K562 (cell line): Measurements from ENCODE around the gene ZFYVE16. TPM values are rescaled to one million over a fixed set of nuclear protein-coding genes. Genes with fewer than 3 reads are reported as not detected.

ENCODE experiments used
- ATAC-seq: fragments of 200-7000 bp; cut with Tn5 transposase; 3 replicates; pipeline ENCODE4 v1.9.1; 2020; ENCODE audit warnings: moderate library complexity
- BruUV-seq: library from RNA; stranded (reverse); fragments of 400-500 nt; replicated peaks from 2 replicates; lab custom pipeline; 2021; lab: Mats Ljungman, UMichigan
- CTCF ChIA-PET: fragments of 300-600 bp; formaldehyde crosslinking; extraction: SDS; loops from one replicate; lab custom pipeline; 2021; ENCODE audit warnings: low intra/inter-chr PET ratio; lab: Yijun Ruan, JAX
- POLR2A ChIA-PET: fragments of 300-600, 350-650 bp; sonication (Branson Sonifier 250); formaldehyde crosslinking; extraction: SDS; loops from one replicate; lab custom pipeline; 2021; ENCODE audit warnings: antibody characterized with exemption, inconsistent platforms; lab: Yijun Ruan, JAX
- DNase-seq, 4 experiments: peaks; one replicate each; pipeline versions ENCODE4 v3.0.0 to v3.0.0-alpha.2; 2011 to 2018; ENCODE audit warnings: low spot score in 3 of 4, mixed read lengths in 3 of 4; ENCODE audit errors: extremely low read depth in 1 of 4
- FAIRE-seq: peaks from 2 replicates; lab custom pipeline; 2011; peaks lifted over from hg19 to GRCh38; lab: Jason Lieb, UNC
- H2AFZ ChIP-seq: 2 replicates; pipeline ENCODE4 v1.6.0; 2011; ENCODE audit warnings: low read depth, low read length, control low read depth, inconsistent platforms
- H3K27ac ChIP-seq: fragments of 200-600 bp; 3 replicates; pipeline ENCODE4 v1.8.0; 2011; ENCODE audit warnings: low read depth, mild to moderate bottlenecking, control low read depth, inconsistent platforms, low read length, moderate library complexity, mixed read lengths; ENCODE audit errors: extremely low read depth
- H3K27me3 ChIP-seq, 2 experiments: fragments of 300-600 bp in 1 of 2; 2 replicates in 1 of 2; 3 replicates in 1 of 2; pipeline versions ENCODE4 v1.6.0 to v1.8.0; 2011; ENCODE audit warnings: inconsistent platforms in 2 of 2, low read length in 2 of 2, mild to moderate bottlenecking in 1 of 2, mixed read lengths in 1 of 2, moderate library complexity in 1 of 2; ENCODE audit not compliant: control insufficient read depth in 2 of 2, insufficient read depth in 2 of 2
- H3K36me3 ChIP-seq: fragments of 300-600 bp; 3 replicates; pipeline ENCODE4 v1.8.0; 2011; ENCODE audit warnings: mild to moderate bottlenecking, low read length, inconsistent platforms; ENCODE audit not compliant: control insufficient read depth, insufficient read depth
- H3K4me1 ChIP-seq, 2 experiments: fragments of 200-600 bp in 1 of 2; replicated peaks in 1 of 2; 2 replicates in 1 of 2; 3 replicates in 1 of 2; pipeline versions ENCODE4 v1.5.1 to v1.8.0; 2011; ENCODE audit warnings: inconsistent platforms in 2 of 2, low read length in 2 of 2, mild to moderate bottlenecking in 1 of 2, mixed read lengths in 1 of 2, moderate library complexity in 1 of 2; ENCODE audit not compliant: control insufficient read depth in 2 of 2, insufficient read depth in 2 of 2
- H3K4me2 ChIP-seq: 2 replicates; pipeline ENCODE4 v1.6.1; 2011; ENCODE audit warnings: low read length, control low read depth, inconsistent platforms, mixed read lengths; ENCODE audit not compliant: insufficient read depth
- H3K4me3 ChIP-seq: fragments of 200-600 bp; sonication (generic), shearing (Covaris generic); 2 replicates; pipeline ENCODE4 v1.5.1; 2016; ENCODE audit warnings: control low read depth, inconsistent platforms
- H3K79me2 ChIP-seq: fragments of 200-600 bp; 3 replicates; pipeline ENCODE4 v1.8.0; 2011; ENCODE audit warnings: low read length, inconsistent platforms; ENCODE audit not compliant: control insufficient read depth, insufficient read depth
- H3K9ac ChIP-seq, 2 experiments: 2 replicates each; pipeline versions ENCODE4 v1.6.0 to v1.6.1; 2011; ENCODE audit warnings: low read depth in 2 of 2, low read length in 2 of 2, control low read depth in 1 of 2, inconsistent platforms in 1 of 2, mild to moderate bottlenecking in 1 of 2, mixed read lengths in 1 of 2; ENCODE audit not compliant: insufficient read depth in 1 of 2
- H3K9me1 ChIP-seq: one replicate; pipeline ENCODE4 v1.6.0; 2011; ENCODE audit warnings: inconsistent platforms, mild to moderate bottlenecking, low read length, moderate library complexity; ENCODE audit not compliant: control insufficient read depth, insufficient read depth
- H3K9me3 ChIP-seq: replicated peaks from 2 replicates; pipeline ENCODE4 v1.5.1; 2011; ENCODE audit warnings: low read depth, low read length, inconsistent platforms; ENCODE audit not compliant: control insufficient read depth, insufficient read depth
- H4K20me1 ChIP-seq: replicated peaks from 2 replicates; pipeline ENCODE4 v1.6.1; 2011; ENCODE audit warnings: low read length, inconsistent platforms, mixed read lengths; ENCODE audit not compliant: control insufficient read depth, insufficient read depth
- CREBBP ChIP-seq: IDR thresholded peaks from one replicate; pipeline ENCODE4 v1.6.1; 2012; ENCODE audit warnings: low read depth, mild to moderate bottlenecking, control low read depth, inconsistent platforms, low read length
- MTF1 ChIP-seq: fragments of 250-450 bp; sonication (Bioruptor Pico); IDR thresholded peaks from 2 replicates; pipeline ENCODE4 v1.9.0; 2021; ENCODE audit warnings: moderate library complexity, mild to moderate bottlenecking, inconsistent platforms, borderline replicate concordance
- NFIC ChIP-seq: fragments of 450-650 bp; IDR thresholded peaks from 2 replicates; pipeline ENCODE4 v1.6.1; 2017; ENCODE audit warnings: mild to moderate bottlenecking, inconsistent platforms
- RCOR1 ChIP-seq, 2 experiments: IDR thresholded peaks; 2 replicates each; pipeline ENCODE4 v1.6.1; 2012; ENCODE audit warnings: low read depth in 2 of 2, low read length in 2 of 2, borderline replicate concordance in 1 of 2, improper control_type of control experiment in 1 of 2
- ZNF766 ChIP-seq: fragments of 200-800 bp; sonication (Bioruptor generic); conservative IDR thresholded peaks from 2 replicates; pipeline ENCODE4 v1.6.1; 2016; ENCODE audit warnings: missing genetic modification characterization, missing compliant biosample characterization
- WGBS: fragments of 100-300 bp; shearing (Covaris generic); methylation state at CpG from one replicate; pipeline ENCODE4 v1.1.6; 2016; ENCODE audit warnings: low coverage, mixed read lengths; ENCODE audit not compliant: insufficient coverage; ENCODE audit errors: missing lambda C conversion rate; 5-methylcytosine and 5-hydroxymethylcytosine counted together
- in situ Hi-C: fragments of 300-500 bp; cut with MboI; formaldehyde crosslinking; loops from 4 replicates; pipeline ENCODE4 v1.15.0; 2018; ENCODE audit warnings: inconsistent platforms, mixed read lengths
- intact Hi-C: fragments of 100-400 bp; cut with micrococcal nuclease; formaldehyde crosslinking; loops from 2 replicates; pipeline ENCODE4 v1.14.2; 2022
- polyA plus RNA-seq, 8 experiments: library from polyadenylated mRNA; depleted of rRNA in 4 of 8; stranded (reverse) in 5 of 8; unstranded in 3 of 8; fragments of >200 nt; fragmentation: Nextera tagmentation in 2 of 8; fragmentation: Illumina TruSeq in 1 of 8; extraction: Ambion mirVana in 2 of 8; extraction: Trizol in 1 of 8; gene quantifications; 2 replicates each; pipeline versions ENCODE4 v1.2.1 to v1.2.3, GENCODE V29; 2011 to 2014; ENCODE audit warnings: inconsistent platforms in 1 of 8, missing spikeins in 1 of 8
- total RNA-seq, 7 experiments: library from RNA; depleted of rRNA in 6 of 7; stranded (reverse); fragments of >200 nt in 6 of 7; fragmentation: Illumina TruSeq in 2 of 7; extraction: Trizol in 2 of 7; gene quantifications; 2 replicates each; pipeline versions ENCODE4 v1.2.1 to v1.2.3, GENCODE V29; 2011 to 2021; ENCODE audit warnings: low replicate concordance in 1 of 7
- TF ChIP-seq, protein P1 (sequence below): fragments of 250-450 bp; sonication (Bioruptor Pico); IDR thresholded peaks from 2 replicates; pipeline ENCODE4 v1.4.0; 2020; ENCODE audit warnings: mild to moderate bottlenecking, moderate library complexity

ZFYVE16 gene
- total and polyA plus RNA-seq, 9 of the 15 experiments (the other 6 are each of a cell fraction or from before 2014, with no cell fraction given) = 6.0 to 18.9 (median 12.5) TPM

DNA sequence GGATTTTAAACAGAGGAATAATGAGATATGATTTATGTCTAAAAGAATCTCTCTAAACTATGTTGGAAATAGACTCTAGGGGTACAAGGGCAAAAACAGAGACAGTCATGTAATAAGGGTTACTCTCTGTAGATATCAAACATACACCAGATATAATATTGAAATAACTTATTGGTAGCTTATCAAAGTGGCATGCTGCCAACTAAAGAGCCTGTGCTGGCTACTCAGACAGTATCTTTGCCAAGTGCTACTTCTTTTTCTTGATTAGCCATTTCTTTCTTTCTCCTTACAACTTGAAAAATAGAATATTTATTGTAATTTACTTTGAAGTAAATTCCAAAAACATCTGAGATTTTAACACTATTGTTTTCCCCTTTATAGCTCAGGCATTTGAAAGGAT, 34.9 kb downstream of the ZFYVE16 start:
- Histone ChIP-seq H3K4me1 (no peaks in the 10 kb centered on the region), H3K79me2 (no peaks in the 10 kb centered on the region), H3K27ac (no peak overlapping the region), H3K4me3 (no peak overlapping the region), H4K20me1 (no peaks in the 10 kb centered on the region), H3K9me3 (no peaks in the 10 kb centered on the region), H3K27me3 (no peaks in the 10 kb centered on the region), H3K36me3 (peaks cover 14% of the 10 kb centered on the region; the same call in 1 of the 3 replicates), H3K9me1 (no peaks in the 10 kb centered on the region), H3K4me2 (no peak overlapping the region), H3K9ac (no peak overlapping the region), H2AFZ (no peak overlapping the region)
- BruUV-seq = no TSS peak
- in situ Hi-C loops (no loop called here), intact Hi-C loops (no loop called here)
- TF ChIP-seq CREBBP = no peak
- peak; percentile 53 for TF ChIP-seq NFIC
- no peak for DNase-seq
- no peak for ATAC-seq
- POLR2A ChIA-PET = interaction anchor here (0.5 to 2.2 kb wide), 3 partner anchors 10 to 65 kb away, joined by 4 to 8 read pairs (median 5); no protein-coding TSS in a partner anchor
- CTCF ChIA-PET = no interaction called here
- no peak for FAIRE-seq

DNA sequence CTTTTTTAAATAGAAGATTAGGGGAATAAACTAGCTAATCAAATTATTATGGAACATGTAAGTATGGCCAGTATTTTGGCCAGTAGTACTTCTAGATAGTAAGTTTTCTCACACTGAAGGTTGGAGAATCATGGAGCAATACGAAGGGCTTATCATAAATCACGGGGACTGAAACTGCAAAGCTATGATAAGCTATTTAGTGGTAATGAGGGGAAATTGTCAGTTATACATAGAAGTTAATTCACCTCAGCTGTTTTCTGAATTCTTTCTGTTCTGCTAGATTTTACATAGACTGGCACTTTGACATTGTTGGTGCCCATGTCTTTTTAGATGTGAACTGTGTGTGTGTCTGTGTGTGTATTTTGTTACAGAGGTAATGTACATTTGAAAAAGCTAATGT, 45.5 kb downstream of the ZFYVE16 start:
- no TSS peak for BruUV-seq
- POLR2A ChIA-PET = interaction anchor here (2.2 kb wide), 1 partner anchor 12 kb away, joined by 8 read pairs; no protein-coding TSS in a partner anchor
- 5% methylated on average over 2 of the region's 2 CpGs for WGBS
- Histone ChIP-seq H3K27ac (no peak overlapping the region), H3K4me1 (no peaks in the 10 kb centered on the region; a peak in 1 of 5 replicates), H3K9ac (no peak overlapping the region), H4K20me1 (no peaks in the 10 kb centered on the region), H3K27me3 (no peaks in the 10 kb centered on the region), H3K9me3 (no peaks in the 10 kb centered on the region), H3K36me3 (peaks cover 33% of the 10 kb centered on the region; the same call in 2 of the 3 replicates), H2AFZ (no peak overlapping the region), H3K79me2 (no peaks in the 10 kb centered on the region), H3K9me1 (no peaks in the 10 kb centered on the region), H3K4me2 (no peak overlapping the region), H3K4me3 (no peak overlapping the region)
- CTCF ChIA-PET = no interaction called here
- ATAC-seq = no peak
- intact Hi-C loops (no loop called here), in situ Hi-C loops (no loop called here)
- TF ChIP-seq, protein P1, sequence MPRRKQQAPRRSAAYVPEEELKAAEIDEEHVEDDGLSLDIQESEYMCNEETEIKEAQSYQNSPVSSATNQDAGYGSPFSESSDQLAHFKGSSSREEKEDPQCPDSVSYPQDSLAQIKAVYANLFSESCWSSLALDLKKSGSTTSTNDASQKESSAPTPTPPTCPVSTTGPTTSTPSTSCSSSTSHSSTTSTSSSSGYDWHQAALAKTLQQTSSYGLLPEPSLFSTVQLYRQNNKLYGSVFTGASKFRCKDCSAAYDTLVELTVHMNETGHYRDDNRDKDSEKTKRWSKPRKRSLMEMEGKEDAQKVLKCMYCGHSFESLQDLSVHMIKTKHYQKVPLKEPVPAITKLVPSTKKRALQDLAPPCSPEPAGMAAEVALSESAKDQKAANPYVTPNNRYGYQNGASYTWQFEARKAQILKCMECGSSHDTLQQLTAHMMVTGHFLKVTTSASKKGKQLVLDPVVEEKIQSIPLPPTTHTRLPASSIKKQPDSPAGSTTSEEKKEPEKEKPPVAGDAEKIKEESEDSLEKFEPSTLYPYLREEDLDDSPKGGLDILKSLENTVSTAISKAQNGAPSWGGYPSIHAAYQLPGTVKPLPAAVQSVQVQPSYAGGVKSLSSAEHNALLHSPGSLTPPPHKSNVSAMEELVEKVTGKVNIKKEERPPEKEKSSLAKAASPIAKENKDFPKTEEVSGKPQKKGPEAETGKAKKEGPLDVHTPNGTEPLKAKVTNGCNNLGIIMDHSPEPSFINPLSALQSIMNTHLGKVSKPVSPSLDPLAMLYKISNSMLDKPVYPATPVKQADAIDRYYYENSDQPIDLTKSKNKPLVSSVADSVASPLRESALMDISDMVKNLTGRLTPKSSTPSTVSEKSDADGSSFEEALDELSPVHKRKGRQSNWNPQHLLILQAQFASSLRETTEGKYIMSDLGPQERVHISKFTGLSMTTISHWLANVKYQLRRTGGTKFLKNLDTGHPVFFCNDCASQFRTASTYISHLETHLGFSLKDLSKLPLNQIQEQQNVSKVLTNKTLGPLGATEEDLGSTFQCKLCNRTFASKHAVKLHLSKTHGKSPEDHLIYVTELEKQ = no peak
- TF ChIP-seq ZNF766 (CRISPR knock-in tag) (no peak), MTF1 (CRISPR knock-in tag) (no peak), RCOR1 (IDR thresholded peaks at IDR 0.05; ENCODE audit: borderline replicate concordance in 1 of 2, low read depth in 2 of 2, low read length in 2 of 2) (0 out of 4 replicates have a peak, but pooled peaks of 1 of the 2 experiments have one; percentile 18)
- no peak for FAIRE-seq
- no peak for DNase-seq
